NCI-H524 (cell line): ENCODE results near the gene ARL5C.

Experiments
- DNase-seq, 2 experiments: peaks; one replicate each; lab custom pipeline; 2025; lab: John Stamatoyannopoulos, UW

ARL5C gene

GRCh38 chr17:39167476-39167875, 1.5 kb upstream of the ARL5C start:
- peak; percentile 95 to 97 for DNase-seq

DNA sequence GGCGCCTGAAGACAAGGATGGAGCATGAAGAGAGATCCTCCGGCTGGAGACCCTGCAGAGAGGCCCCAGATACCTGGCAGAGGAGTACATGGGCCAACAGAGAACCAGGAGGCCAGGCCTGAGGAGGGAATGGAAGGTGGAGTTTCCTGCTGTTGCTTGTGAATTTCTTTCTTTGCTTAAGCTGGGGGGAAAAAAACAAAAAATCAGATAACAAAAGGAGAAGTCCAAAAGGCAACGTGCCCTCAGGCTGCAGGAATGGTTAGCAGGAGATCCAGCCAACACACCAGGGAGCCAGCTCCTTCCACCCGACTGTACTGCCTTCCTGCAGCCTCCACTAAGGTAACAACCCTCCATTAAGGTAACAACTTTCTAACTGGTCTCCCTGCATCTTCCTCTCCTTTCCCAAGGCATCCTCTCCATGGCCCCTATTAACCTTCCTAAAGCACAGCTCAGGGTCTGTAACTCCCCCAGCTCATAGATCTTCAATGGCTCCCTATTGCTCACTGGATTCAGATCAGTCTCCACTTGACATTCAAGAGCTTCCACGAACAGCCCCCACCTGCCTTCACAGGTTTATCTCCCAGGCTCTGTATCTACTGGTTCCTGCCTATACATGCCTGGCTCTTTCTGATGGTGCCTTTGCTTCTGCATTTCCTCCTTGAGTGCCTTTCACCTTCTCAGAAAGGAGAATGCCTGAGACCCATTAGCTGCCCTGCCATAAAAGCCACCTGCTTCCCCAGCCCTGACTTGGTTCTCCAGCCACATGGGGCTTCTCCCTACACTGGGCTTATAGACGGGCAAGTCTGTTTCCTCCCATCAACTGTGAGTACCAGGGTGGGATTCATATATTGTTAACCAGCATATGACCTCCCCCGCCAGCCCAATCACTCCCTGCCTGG, 725 bp upstream of the ARL5C start:
- DNase-seq, result peak; percentile 65 to 67

DNA sequence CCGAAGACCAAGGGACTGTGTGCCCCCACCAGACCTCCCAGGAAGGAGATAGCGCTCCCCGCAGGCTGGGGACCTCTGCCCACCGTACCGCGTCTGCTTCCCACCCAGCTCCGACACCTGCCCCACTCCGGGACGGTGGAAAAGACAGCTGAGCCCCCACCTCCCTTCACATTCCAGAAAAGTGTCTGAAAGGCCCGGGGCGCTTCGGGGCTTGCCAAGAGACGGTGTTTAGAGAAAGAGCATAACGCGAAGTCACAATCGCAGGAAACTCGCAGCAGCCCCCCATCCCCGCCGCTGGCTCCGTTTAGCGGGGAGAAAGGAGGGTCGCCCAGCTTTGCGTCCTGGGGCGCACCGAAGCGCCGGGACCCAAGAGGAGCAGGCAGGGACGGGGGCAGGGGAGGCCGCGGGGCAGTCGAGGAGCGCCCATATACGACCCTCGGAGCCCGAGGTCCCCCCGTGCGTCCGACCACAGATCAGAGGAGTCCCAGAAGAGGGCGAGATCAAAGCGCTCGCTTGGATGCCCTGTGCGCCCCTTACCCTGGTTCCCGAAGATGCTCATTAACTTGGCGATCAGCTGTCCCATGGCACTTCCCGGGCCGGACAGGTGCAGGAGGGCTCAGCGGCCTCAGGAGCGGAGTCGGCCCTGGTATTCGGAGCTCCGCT, 652 bp downstream of the ARL5C start:
- DNase-seq, result no peak

GRCh38 chr17:39164675-39165143, 1.3 kb downstream of the ARL5C start:
- DNase-seq, result peak; percentile 76

- DNase-seq, result no peak
These were observed 4.0 kb downstream of the ARL5C start for GRCh38 chr17:39161962-39162361.

- no peak for DNase-seq
These were observed 7.3 kb downstream of the ARL5C start for GRCh38 chr17:39158623-39159022.

DNA sequence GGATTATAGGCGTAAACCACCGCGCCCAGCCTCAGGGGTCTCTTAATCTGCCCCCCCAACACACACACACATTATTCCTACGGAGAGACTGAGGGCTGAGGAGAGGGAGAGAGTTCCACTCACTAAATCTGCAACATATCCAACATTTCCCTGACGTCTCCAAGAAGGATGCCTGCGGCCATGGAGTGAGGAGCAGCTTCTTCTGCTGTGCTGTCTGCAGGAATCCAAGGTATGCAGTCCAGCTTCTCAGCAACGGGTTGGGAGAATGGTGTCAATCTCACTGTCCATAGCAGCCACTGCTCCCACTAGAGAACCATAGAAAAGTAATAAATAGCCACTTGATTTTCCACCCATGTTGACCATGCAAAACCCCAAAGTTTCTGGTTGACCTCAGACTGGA, 9.5 kb downstream of the ARL5C start:
- DNase-seq, result no peak

GRCh38 chr17:39155654-39156053, 10.3 kb downstream of the ARL5C start:
- no peak for DNase-seq

DNA sequence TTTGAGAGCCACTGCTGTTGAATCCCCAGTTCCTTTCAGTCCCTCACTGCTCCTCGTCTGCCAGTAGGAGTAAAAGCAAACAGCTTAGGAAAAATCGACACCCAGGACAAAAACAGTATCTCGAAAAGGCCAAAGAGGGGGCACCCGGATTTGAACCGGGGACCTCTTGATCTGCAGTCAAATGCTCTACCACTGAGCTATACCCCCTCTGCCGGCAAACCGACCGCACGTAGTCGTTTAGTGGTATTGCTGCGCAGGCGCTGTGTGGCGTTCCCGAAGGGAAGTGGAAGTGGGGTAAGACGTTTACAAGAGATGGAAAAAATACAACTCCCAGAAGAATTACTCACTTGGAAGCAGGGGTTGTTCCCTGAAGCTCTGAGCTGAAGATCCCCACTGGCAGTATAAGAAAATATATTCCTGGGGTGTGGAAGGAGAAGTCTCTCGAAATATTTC, 12.3 kb downstream of the ARL5C start:
- DNase-seq, result peak; percentile 89 to 91

- DNase-seq, result peak; percentile 66 to 75
These were observed 13.8 kb downstream of the ARL5C start for GRCh38 chr17:39151943-39152818.

- no peak for DNase-seq
These were observed 14.6 kb downstream of the ARL5C start, which contains the start of gene PLXDC1 for GRCh38 chr17:39151150-39151942. Gene PLXDC1, minus strand, starts transcription at chr17:39151637. Its CDS starts 200 bp downstream, at chr17:39151437.

DNA sequence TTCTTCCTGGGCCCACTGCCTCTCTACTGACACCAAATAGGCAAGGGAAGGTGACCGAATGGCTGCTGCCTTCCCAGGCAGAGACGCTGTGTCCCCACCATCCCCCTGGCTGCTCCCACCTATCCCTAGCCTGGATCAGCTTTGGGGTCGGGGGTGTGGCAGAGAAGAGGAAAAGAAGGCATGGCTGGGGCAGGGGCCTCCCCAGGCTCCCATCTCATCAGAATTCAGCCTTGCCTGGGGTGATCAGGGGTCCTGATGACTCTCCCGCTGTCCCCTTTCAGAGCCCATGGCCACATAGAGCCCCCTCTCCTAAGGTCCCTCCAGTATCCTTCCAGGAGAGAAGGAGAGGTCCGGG, 15.2 kb downstream of the ARL5C start:
- DNase-seq, result no peak

DNA sequence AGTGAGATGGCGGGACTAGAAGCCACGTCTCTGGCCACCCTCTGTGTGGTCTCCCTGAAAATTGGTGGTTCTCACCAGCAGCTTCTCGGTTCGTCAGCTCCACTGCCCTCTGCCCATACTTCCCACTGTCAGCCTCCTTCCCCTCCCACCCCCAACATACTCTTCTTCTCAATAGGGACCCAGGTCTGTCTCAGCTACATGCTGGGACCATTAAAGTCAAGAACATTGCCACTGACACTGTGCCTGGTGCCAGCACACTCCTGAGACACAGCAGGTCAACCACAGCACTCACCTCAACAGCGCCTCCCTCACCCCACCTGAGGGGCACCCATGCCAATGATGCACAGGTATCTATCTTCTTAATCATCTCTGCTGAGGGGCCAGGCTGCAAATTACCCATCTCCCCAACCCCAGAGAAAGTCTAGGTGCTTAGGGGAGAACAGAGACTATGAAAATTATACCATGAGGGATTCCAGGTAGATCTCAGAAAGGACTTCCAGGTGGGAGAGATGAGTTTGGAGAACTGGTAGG, 15.8 kb downstream of the ARL5C start:
- DNase-seq, result no peak

DNA sequence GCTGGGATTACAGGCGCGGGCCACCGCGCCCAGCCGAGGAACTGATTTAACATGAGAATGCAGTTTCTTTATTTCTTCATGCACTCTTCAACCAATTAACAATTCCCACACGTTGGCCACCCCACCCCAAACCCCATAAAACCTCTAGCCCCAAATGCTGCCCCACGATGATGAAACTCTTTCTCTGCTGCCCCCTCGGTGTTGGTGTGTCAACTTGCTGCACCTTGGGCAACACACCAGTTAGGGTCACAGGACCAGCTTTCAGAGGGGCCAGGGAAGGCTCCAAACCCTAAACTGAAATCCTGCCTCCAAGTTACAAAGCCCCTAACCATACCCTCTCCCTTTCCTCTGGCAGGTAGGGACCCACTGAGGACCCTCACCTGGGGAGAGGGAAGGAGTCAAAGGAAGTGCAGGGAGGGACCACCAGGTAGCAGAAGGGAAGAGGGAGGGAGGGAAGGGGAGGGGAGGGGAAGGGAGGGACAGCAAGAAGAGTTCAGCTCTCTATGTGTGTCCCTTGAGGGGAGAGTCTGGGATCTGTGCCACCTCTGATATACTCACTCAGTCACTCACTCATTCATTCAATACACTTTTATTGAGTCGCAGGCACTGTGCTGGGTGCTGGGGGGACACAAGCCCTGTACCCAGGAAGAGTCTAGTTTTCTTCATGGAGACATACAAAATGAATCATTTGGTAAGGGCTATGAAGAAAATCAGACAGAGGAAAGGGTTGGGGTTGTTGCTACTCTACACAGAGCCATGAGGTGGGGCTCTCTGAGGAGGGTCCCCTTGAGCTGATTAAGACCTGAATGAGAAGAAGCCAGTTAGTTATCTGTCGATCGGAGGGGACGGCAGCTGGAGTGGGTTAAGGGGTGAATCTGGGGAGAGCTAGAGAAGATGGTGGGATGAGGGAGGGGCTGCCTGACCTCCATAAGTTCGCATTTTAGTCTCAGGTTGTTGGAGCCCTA, 18.5 kb downstream of the ARL5C start:
- no peak for DNase-seq

DNA sequence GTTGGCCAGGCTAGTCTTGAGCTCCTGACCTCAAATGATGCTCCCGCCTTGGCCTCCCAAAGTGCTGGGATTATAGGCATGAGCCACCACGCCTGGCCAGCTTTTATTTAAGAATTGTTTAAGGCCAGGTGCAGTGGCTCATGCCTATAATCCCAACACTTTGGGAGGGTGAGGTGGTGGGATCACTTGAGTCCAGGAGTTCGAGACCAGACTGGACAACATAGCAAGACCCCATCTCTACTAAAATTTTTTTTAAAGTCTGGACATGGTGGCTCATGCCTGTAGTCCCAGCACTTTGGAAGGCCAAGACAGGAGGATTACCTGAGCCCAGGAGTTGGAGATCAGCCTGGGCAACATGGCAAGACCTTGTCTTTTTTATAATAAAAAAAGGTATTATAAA, 19.7 kb downstream of the ARL5C start:
- DNase-seq, result no peak

DNA sequence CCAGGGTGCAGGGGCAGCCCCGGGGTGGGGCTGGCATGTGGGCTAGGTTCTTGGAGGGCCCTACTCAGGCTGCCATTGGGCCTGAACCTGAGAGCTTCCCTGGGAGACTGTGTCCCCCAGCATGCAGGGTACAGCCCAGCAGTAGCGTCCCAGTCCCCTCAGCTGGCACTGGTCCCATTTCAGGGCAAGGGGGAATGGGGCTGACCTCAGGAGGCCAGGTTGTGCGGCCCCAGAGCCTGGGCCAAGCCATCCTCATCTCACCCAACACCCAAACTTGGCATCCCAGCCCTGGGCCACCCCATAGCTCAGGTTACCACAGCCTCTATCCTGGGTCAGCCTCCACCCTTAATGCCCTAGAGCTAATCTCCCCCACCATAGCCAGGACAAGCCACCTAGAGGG, 20.8 kb downstream of the ARL5C start:
- DNase-seq, result no peak

DNA sequence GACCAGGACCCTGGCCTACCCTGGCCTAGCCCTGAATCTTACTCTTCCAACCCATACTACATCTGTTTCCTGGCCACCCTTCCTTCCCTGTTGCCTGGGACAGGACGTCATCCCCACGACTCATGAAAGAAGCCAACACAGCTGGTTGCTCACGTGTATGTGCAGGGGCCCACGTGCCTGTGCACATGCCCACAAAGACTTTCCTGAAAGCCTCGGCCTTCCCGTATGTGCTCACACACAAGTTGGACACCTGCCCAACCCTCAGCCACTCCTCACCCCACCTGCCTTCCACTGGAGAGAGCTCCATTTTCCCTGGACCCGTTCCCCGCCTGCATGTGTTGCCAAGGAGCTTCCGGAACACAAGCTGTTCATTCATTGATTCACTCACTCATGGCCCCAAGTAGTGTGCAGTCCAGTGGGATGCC, 21.5 kb downstream of the ARL5C start:
- no peak for DNase-seq

GRCh38 chr17:39143552-39144093, 22.3 kb downstream of the ARL5C start:
- DNase-seq, result no peak

DNA sequence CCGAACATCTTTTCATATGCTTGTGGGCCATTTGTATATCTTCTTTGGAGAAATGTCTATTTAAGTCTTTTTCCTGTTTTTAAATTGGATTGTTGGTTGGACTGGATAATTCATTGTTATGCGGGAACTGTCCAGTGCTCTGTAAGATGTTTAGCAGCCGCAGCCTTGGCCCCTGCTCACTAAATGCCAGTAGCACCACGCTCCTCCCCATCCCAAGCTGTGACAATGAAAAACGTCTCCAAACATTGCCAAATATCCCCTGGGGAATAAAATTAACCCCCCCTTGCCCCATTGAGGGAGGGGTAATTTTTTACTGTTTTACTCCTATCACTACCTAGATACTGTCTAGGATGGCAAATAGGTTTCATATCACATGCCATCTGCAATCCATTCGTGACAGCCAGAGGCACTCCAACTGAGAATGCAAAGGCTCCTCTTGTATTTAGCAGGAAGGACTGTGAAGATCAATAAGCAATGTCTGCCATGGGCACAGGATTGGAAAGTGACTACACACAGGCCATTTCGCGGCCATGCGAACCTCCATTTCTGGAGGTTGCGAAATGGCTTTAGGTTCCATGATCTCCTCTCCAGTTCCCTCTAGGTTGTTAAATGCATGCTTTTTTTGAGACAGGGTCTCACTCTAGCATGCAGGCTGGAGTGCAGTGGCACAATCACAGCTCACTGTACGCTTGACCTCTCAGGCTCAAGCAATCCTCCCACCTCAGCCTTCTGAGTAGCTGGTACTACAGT, 23.9 kb downstream of the ARL5C start:
- no peak for DNase-seq
